MM.1S (cell line): ENCODE measurements around the gene ZNF888.

Experiments
- CTCF ChIP-seq: fragments of 300-600 bp; sonication (generic); IDR thresholded peaks from 2 replicates; pipeline ENCODE4 v1.5.1; 2016; ENCODE audit warnings: antibody characterized with exemption, low read length, mixed read lengths
- EZH2 ChIP-seq: fragments of 300-600 bp; sonication (generic); optimal IDR thresholded peaks from 2 replicates; pipeline ENCODE3; 2017; ENCODE audit warnings: low read depth, mild to moderate bottlenecking, antibody characterized with exemption, low read length, mixed read lengths
- EZH2phosphoT487 ChIP-seq: fragments of 300-600 bp; sonication (generic); IDR thresholded peaks from 2 replicates; pipeline ENCODE4 v1.6.1; 2018; ENCODE audit warnings: antibody characterized with exemption, low read length

GRCh38 chr19:52963247-52963618, 40.0 kb upstream of the ZNF888 start:
- TF ChIP-seq CTCF (no peak), EZH2 (no peak), EZH2phosphoT487 (no peak)
